GM19099 (cell line): ENCODE data around the gene WBP1L.

Experiments
- POLR2A ChIP-seq: IDR thresholded peaks from 3 replicates; pipeline ENCODE4 v1.6.1; 2011; ENCODE audit warnings: low read depth; ENCODE audit not compliant: insufficient read length; ENCODE audit errors: extremely low read depth

WBP1L gene

DNA sequence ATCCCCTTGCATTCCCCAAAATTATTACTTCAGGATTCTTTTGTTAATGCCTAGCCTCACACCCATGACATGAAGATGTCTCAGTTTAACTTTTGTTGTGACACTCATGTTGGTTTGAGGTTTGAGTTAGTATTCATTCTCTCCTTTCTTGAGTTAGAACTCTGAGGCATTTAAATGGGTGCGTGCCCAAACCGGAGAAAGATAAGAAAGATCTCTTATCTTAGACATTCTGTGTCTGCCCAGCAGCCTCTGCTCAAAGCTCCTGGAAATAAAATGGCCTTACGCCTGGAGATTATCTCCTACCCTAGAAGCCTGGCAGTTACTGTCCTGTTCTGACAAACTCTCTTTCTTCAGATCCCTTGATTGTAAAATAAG lies 26.3 kb downstream of the WBP1L start:
- no peak for TF ChIP-seq POLR2A

- no peak for TF ChIP-seq POLR2A
Measured at GRCh38 chr10:102770792-102771191, 27.0 kb downstream of the WBP1L start.

GRCh38 chr10:102773320-102773719 lies 29.6 kb downstream of the WBP1L start:
- TF ChIP-seq POLR2A: no peak

- no peak for TF ChIP-seq POLR2A
Measured at GRCh38 chr10:102773986-102774385, 30.2 kb downstream of the WBP1L start.

DNA sequence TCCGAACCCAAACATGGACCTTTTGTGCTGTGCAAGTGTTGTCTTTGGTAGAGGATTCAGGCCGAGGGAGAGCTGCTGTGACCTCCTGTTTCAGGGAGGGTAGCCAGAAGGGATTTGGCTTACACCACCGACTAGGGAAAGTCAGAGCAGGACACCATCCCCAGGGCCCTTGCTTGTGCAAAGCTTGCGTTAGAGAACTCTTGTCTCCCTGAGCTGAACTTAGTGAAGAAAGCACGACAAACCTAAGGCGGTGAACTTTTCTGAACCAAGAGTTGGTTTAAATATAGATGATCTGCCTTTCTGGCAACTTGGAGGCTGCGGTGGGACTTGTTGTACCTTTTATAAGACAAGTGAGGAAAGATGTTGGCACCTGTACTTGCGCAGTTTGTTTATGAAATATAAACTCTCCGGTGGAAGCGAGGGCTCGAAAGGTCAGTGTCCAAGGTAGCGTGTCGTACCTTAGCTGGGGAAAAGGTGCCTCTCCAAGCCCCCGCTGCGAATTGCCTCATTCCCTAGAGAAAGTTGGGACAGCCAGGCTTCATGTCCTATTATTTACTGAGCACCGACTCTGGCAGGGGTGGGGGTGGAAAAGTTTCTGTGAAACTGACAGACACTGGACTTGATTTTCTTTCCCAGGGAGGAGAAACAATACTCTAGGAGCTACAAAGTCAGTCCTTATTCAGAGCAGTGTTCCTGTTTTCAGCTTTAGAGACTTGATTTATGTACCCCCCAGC lies 31.6 kb downstream of the WBP1L start:
- no peak for TF ChIP-seq POLR2A

- no peak for TF ChIP-seq POLR2A
Measured at GRCh38 chr10:102775935-102776669, 32.4 kb downstream of the WBP1L start.

DNA sequence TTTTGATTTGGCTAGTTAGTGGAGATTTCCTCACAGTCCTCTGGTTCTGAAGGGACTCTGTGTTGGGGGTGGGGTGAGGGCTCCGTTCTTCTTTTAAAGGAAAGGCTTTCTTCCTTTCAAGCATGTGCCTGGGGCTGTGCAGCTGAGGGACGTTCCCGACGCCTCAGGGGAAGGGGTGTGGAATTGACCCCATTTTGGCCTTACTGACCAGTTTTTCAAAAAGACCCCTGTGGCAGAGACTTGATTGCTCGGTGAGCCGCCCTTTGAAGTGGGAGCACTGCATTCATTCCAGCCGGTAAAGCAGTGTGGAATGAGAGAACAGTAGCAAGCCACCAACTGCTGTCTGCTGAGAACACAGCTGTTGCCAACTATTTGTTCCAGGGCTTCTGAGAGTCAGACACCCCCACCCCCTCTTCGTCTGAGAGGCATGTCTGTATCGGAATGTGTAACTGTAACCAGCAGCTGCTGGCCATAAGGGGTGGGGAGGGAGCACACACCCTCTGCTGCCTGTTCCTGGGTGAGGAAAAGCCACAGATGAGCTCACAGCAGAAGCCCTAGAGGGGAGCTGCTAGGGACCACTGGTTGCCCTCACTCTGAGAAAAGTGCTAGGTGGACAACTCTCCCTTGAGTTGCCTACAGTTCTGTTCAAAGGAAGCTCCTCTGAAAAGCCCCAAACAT lies 33.2 kb downstream of the WBP1L start:
- TF ChIP-seq POLR2A: no peak

GRCh38 chr10:102777711-102778453 lies 34.1 kb downstream of the WBP1L start:
- no peak for TF ChIP-seq POLR2A

DNA sequence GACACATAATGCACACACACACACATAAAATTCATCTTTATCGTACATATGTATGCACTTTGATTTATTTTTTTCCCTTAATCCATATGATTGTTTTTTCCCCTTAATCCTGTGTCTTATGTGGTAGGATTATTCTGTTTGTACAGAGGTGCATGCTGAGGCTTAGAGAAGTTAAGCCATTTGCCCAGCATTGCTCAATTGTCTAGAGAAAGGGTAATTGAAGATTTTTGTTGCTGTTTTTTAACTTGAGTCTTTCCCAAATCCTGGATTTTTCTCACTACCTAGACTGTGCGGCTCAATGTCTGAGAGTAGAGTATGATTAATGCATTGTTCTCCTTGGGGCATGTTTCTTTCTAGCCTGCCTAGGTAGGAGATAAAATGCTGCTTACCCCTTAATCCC lies 35.0 kb downstream of the WBP1L start:
- TF ChIP-seq POLR2A: no peak

GRCh38 chr10:102779680-102780526 lies 36.2 kb downstream of the WBP1L start:
- TF ChIP-seq POLR2A: no peak

- TF ChIP-seq POLR2A: no peak
Measured at GRCh38 chr10:102780527-102780808, 36.7 kb downstream of the WBP1L start.

- no peak for TF ChIP-seq POLR2A
Measured at GRCh38 chr10:102781090-102781920, 37.6 kb downstream of the WBP1L start.

DNA sequence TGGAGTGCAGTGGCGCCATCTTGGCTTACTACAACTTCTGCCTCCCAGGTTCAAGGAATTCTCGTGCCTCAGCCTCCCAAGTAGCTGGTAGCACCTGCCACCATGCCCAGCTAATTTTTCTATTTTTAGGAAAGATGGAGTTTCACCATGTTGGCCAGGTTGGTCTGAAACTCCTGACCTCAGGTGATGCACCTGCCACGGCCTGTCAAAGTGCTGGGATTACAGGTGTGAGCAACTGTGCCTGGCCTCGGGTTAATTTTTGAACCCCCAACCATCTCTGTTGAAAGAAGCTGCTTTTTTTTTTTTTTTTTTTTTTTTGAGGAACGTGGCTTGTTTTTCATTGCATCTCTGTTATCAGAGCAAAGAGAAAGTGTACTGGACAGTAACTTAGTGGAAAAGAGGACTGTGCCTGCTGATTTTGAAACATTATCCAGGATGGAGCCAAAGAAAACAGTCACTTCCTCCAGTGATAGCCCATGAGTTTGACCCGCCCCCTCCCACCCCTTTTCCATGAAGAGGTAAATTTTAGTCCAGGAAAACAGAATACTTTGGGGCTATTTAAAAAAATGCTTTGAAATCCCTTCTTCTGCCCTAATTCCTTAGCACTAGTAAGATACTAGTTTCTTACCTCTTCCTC lies 38.3 kb downstream of the WBP1L start:
- TF ChIP-seq POLR2A: no peak

DNA sequence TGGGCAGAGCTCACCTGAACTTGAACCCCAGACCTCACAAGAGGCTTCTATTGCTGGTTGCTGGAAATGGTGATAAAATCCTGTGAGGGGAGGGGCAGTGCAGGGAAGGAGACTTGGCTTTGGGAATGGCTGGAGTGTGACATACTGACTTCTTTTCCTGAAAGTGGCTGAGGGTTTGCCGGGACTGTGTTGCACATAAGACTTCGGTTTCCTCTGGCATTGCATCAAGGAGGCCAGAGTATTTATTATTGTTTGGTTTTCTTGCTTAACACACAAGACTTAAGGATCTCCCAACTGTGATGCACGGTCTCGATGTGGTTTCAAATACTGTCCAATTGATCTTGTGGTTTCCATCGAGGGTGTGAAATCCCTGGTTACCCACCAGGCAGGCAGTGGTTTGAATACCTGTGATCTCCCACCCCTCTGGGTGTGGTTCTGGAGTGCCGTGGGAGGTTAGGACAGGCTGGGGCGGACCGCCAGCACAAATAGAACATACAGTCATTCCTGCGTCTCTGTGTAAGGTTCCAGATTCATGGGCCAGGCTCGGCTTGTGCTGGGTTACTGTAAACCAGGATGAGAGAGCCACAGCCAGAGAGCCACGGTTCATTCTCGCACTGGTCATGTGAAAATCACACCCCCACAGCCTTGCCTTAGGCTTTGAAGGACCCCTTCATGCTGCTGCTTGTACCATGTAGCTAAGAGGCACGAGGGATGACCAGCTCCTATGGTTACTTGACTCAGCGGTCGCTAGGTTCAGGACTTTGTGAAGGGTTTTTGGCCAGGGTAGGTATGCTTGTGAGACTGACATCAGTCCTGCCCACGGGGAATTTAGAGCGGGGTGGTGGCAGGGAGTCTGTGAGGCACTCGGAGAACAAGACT lies 39.2 kb downstream of the WBP1L start:
- TF ChIP-seq POLR2A: no peak
